NCI-H2196 treated with DMSO at 0.1 percent for 48 hours (cell line): ENCODE results near the gene BIRC6.
A peak's percentile ranks its signal among the peaks of the same experiment; 100 is the strongest.
"Not testable (repeated sequence)": the region's sequence is repeated elsewhere in the genome, so short reads cannot be mapped to it uniquely, and the experiment has no call there.

Experiments used
- DNase-seq: peaks from one replicate; lab custom pipeline; 2025; ENCODE audit not compliant: unreplicated experiment; lab: John Stamatoyannopoulos, UW

Gene BIRC6

GRCh38 chr2:32356681-32357317 is at the start of gene BIRC6:
Gene BIRC6, plus strand, starts transcription at chr2:32357023. Its CDS starts 139 bp downstream, at chr2:32357162.
- peak; percentile 89 for DNase-seq

DNA sequence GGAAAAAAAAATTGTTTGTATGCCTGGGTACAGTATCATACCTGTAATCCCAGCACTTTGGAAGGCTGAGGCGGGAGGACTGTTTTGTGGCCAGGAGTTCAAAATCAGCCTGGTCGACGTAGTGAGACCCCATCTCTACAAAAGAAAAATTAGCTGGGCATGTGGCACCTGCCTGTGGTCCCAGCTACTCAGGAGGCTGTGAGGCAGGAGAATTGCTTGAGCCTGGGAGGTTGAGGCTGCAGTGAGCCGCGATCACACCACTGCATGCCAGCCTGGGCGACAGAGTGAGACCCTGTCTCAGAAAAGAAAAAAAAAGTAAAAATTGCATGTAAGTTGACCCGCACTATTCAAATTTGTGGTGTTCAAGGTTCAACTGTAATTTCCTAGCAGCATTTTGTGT is 46.2 kb upstream of the BIRC6 start:
- DNase-seq, result no peak

- no peak for DNase-seq
Observed at GRCh38 chr2:32314886-32315285, 41.9 kb upstream of the BIRC6 start.

DNA sequence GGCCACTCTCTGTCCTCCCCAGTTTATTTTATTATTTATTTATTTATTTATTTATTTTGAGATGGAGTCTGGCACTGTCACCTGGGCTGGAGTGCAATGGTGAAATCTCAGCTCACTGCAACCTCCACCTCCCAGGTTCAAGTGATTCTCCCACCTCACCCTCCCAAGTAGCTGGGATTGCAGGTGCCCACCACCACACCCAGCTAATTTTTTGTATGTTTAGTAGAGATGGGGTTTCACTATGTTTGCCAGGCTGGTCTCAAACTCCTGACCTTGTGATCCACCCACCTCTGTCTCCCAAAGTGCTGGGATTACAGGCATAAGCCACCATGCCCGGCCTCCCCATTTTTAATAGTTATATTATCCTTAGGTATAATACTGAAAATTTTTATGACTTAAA is 28.1 kb upstream of the BIRC6 start:
- DNase-seq, result not testable (repeated sequence)

DNA sequence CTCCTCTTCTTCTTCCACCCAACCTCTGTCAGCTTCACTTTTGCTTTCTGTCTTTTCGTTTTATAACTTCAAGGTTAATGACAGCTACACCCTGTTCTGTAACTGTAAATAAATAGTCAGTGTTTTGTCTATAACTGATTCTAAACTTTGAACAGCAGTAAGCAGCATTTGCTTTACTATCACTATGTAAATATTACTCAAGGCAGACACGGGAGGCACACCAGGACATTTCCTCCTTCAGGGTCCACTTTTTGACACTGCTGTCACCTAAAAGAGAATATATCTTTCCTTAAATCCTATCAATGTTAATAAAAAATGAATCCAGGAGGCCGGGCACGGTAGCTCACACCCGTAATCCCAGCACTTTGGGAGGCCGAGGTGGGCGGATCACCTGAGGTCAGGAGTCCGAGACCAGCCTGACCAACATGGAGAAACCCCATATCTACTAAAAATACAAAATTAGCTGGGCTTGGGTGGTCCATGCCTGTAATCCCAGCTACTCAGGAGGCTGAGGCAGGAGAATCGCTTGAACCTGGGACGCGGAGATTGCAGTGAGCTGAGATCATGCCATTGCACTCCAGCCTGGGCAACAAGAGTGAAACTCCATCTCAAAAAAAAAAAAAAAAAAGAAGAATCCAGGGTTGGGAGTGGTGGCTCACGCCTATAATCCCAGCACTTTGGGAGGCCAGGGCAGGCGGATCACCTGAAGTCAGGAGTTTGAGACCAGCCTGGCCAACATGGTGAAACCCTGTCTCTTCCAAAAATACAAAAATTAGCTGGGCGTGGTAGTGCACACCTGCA is 27.4 kb upstream of the BIRC6 start:
- not testable (repeated sequence) for DNase-seq

DNA sequence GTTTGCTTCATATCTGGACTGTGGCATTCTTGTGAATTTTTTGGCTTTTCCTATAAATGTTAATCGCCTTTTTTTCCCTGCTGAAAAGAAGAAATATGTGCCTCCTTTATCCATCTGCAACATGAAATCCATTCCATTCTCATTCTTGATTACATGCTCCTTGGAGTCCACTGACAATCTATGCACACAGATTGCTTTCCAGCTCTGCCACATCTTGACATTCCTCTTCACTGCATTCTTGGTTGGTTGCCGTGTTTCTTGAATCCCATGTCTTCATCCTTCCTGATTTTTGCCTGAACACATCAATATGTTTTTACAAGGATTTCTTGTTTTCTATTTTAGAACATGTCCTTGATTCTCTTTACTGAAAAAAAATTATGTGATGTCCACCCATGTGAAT is 26.7 kb upstream of the BIRC6 start:
- no peak for DNase-seq

- no peak for DNase-seq
Observed at GRCh38 chr2:32342801-32343200, 14.0 kb upstream of the BIRC6 start.

DNA sequence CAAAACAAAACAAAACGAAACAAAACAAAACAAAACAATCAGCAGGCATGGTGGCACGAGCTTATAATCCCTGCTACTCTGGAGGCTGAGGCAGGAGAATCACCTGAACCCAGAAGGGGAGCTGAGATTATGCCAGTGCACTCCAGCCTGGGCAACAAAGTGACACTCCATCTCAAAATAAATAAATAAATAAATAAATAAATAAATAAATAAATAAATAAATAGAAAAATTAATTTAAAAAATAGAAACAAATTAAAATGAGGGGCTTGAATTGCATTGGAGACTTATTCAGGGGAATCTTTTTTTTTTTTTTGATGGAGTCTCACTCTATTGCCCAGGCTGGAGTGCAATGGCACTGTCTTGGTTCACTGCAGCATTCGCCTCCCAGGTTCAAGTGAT is 6.0 kb upstream of the BIRC6 start:
- DNase-seq, result not testable (repeated sequence)

DNA sequence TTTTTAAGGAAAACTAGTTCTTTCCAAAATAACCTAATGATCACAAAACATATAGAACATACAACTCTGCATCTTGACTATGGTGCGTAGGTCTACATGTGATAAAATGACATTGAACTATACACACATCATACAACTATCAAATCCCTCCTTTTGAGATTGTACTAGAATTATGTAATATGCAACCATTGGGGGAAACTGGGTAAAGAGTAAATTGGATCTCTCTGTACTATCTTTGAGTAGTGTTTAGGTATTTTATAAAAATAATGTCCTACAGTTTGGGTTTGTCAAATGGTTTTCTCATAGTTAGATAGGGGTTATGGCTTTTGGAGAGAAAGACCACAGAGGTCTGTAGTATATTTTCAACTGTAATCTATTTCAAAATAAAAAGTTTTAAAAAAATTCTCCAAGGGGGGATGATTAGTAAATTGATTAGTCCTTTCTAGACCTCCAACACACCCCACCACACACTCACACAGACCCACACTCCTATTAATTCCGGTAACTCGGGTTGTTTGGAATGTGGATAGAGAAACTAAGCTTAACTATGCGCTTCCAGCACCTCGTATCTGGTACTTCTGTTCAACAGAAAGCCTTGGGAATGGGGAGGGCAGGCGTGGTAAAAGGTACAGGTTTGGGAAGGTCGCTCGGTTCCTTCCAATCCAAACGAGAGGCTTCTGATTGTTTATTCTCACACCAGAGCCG is 695 bp upstream of the BIRC6 start:
- DNase-seq, result peak; percentile 55

DNA sequence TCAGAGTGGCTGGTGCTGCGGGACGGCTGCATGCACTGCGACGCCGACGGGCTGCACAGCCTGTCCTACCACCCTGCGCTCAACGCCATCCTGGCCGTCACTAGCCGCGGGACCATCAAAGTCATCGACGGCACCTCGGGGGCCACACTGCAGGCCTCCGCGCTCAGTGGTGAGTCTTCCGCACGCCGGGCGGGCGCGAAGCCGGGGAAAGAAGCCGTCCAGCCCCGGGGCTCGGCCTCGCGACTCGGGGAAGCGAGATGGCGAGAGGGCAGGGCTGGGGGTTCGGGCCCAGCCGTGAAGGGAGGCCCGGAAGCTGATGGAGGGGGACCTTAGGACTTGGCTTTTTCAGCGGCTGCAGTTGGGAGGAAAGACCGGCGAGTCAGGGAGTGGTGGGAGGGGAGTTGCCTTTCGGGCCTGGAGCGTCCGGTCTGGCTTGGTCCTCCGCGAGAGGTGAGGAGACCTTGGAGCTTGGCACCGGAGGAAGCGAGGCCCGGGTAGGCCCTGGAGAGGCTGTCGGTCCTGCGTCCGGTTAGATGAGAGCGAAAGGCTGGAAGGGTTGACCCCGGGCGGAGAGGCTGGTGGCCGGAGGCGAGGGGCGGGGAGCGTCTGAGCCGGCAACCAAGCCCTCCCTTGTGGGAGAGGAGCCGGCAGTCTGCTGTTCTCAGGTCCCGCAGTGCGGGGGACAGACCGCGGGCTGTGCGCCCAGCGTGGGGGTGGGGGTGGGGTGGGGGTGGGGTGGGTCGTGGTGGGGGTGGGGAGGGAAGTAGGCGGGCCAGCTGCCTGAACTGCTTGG is 691 bp downstream of the BIRC6 start:
- no peak for DNase-seq

DNA sequence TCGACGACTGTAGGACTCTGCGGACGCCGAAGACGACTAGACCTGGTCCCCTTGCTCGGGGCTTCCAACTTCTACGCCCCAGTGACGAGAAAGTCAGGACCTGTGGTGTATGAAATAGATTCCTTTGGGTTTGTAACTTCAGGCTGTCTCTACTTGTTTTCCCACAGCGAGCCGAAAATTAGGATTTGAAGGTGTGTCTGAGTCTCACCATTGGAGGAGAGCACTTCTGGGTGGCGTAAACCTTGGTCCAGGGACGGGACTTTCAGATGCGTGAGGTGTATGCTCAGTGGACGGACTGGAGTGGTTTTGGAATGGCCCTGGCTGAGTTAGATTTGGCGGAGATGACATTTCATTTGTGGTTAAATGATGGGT is 1.3 kb downstream of the BIRC6 start:
- no peak for DNase-seq

GRCh38 chr2:32360416-32360815 is 3.6 kb downstream of the BIRC6 start:
- DNase-seq, result no peak

DNA sequence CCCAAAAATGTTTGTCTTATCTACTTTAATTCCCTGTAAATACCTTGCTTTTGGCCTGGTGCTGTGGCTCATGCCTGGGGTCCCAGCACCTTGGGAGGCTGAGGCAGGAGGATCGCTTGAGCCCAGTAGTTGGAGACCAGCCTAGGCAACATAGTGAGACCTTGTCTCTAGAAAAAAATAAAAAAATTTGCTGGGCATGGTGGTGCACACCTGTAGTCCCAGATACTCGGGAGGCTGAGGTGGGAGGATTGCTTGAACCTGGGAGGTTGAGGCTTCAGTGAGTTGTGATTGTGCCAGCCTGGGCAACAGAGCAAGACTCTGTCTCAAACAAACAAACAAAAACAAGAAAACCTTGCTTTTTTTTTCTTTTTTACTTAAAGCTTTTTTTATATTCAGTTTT is 6.2 kb downstream of the BIRC6 start:
- not testable (repeated sequence) for DNase-seq

- DNase-seq, result no peak
Observed at GRCh38 chr2:32363597-32363996, 6.8 kb downstream of the BIRC6 start.

DNA sequence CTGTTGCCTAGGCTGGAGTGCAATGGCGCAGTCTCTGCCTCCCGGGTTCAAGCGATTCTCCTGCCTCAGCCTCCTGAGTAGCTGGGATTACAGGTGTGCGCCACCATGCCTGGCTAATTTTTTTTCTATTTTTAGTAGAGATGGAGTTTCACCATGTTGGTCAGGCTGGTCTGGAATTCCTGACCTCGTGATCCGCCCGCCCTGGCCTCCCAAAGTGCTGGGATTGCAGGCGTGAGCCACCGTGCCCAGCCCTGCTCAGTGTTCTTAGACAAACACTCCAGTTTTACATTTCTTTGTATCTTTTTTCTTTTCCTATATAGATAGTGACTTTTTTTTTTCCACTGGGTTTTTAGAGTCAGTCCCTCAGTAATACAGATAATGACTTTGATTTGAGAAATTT is 7.5 kb downstream of the BIRC6 start:
- DNase-seq, result not testable (repeated sequence)

- DNase-seq, result not testable (repeated sequence)
Observed at GRCh38 chr2:32365679-32366078, 8.9 kb downstream of the BIRC6 start.

GRCh38 chr2:32366595-32366994 is 9.8 kb downstream of the BIRC6 start:
- DNase-seq, result no peak

DNA sequence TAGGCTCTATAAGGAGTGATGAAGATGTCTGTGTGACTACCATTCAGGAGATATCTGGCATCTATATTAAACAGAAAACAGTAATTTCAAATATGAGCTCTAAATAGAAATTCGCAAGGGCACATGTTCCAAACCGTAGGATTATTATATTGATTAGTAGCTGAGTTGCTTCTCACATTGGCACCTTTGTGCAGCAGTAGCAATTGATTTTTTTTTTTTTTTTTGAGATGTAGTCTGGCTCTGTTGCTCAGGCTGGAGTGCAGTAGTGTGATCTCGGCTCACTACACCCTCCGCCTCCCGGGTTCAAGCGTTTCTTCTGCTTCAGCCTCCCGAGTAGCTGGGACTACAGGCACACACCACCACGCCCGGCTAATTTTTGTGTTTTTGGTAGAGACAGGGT is 12.4 kb downstream of the BIRC6 start:
- no peak for DNase-seq

- DNase-seq, result not testable (repeated sequence)
Observed at GRCh38 chr2:32370942-32371341, 14.1 kb downstream of the BIRC6 start.

GRCh38 chr2:32372519-32373182 is 15.8 kb downstream of the BIRC6 start:
- no peak for DNase-seq
